ENCODE data around the gene TEX52.

DNA sequence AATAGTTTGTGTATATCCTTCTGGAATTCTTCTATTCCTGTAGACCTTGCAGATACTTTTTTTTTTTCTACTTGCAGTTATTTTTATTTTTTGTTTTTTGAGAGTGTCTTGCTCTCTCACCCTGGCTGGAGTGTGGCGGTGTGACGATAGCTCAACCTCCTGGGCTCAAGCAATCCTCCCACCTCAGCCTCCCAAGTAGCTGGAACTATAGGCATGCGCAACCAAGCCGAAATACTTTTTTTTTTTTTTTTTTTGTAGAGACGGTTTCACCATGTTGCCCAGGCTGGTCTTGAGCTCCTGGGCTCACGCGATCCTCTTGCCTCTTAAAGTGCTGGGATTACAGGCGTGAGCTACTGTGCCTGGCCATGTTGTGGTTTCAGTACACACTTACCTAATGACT, 43.8 kb upstream of the TEX52 start:
- TF ChIP-seq YEATS2 (CRISPR knock-in tag; IDR thresholded peaks at IDR 0.05; ENCODE audit: borderline replicate concordance) (no peak), EZH2 (conservative IDR thresholded peaks at IDR 0.05; ENCODE audit: low read depth, low read length) (no peak), ZFP37 (CRISPR knock-in tag; IDR thresholded peaks at IDR 0.05; ENCODE audit: borderline replicate concordance) (no peak), HDAC6 (IDR thresholded peaks at IDR 0.05; ENCODE audit: low read depth, low read length) (no peak), SETDB1 (CRISPR knock-in tag; IDR thresholded peaks at IDR 0.05; ENCODE audit: borderline replicate concordance) (no peak), XRCC5 (optimal IDR thresholded peaks at IDR 0.05; ENCODE audit: low read length) (no peak), UBTF (CRISPR knock-in tag; IDR thresholded peaks at IDR 0.05) (no peak), ESRRA (CRISPR knock-in tag; IDR thresholded peaks at IDR 0.05; ENCODE audit: low read depth) (no peak), RFXANK (CRISPR knock-in tag; IDR thresholded peaks at IDR 0.05) (no peak), ZNF629 (CRISPR knock-in tag; conservative IDR thresholded peaks at IDR 0.05) (no peak), ZNF768 (CRISPR knock-in tag; IDR thresholded peaks at IDR 0.05) (no peak), GZF1 (CRISPR knock-in tag; IDR thresholded peaks at IDR 0.05) (no peak)
- TF ChIP-seq, protein P1, sequence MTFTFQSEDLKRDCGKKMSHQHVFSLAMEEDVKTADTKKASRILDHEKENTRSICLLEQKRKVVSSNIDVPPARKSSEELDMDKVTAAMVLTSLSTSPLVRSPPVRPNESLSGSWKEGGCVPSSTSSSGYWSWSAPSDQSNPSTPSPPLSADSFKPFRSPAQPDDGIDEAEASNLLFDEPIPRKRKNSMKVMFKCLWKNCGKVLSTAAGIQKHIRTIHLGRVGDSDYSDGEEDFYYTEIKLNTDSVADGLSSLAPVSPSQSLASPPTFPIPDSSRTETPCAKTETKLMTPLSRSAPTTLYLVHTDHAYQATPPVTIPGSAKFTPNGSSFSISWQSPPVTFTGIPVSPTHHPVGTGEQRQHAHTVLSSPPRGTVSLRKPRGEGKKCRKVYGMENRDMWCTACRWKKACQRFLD (CRISPR knock-in tag; IDR thresholded peaks at IDR 0.05; ENCODE audit: borderline replicate concordance), result no peak
- TF ChIP-seq, protein P2, sequence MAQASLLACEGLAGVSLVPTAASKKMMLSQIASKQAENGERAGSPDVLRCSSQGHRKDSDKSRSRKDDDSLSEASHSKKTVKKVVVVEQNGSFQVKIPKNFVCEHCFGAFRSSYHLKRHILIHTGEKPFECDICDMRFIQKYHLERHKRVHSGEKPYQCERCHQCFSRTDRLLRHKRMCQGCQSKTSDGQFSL (CRISPR knock-in tag; IDR thresholded peaks at IDR 0.05), result no peak

Measured in HepG2 (cell line).